Ovary (tissue), 9 donors: ENCODE measurements around the gene C2CD4A. TPM values are rescaled to one million over a fixed set of nuclear protein-coding genes. Genes with fewer than 3 reads are reported as not detected.

Source experiments
- DNase-seq, 5 donors: peaks; one replicate each; pipeline ENCODE4 v3.0.0-alpha.2; 2019 to 2020
- H3K27ac ChIP-seq, 2 donors: fragments of 200-600 bp; one replicate each; pipeline versions ENCODE4 v1.5.1 to v1.8.0; 2019 to 2022
- H3K27me3 ChIP-seq: fragments of 200-600 bp; one replicate; pipeline ENCODE4 v1.8.0; 2022
- H3K36me3 ChIP-seq: fragments of 200-600 bp; sonication (generic); one replicate; pipeline ENCODE4 v1.5.1; 2019
- H3K4me1 ChIP-seq: one replicate; pipeline ENCODE4 v1.8.1; 2013; ENCODE audit warnings: mild to moderate bottlenecking, moderate library complexity; ENCODE audit not compliant: insufficient read depth
- H3K4me3 ChIP-seq: fragments of 200-600 bp; sonication (generic); one replicate; pipeline ENCODE4 v1.5.1; 2017
- H3K9me3 ChIP-seq, 2 donors: fragments of 200-600 bp in 1 of 2; sonication (generic) in 1 of 2; one replicate each; pipeline versions ENCODE4 v1.5.1 to v1.8.1; 2013 to 2019; ENCODE audit warnings: mild to moderate bottlenecking in 1 of 2, moderate library complexity in 1 of 2
- EP300 ChIP-seq: sonication (generic); formaldehyde crosslinking; IDR thresholded peaks from one replicate; pipeline ENCODE4 v1.6.1; 2017; ENCODE audit warnings: antibody characterized with exemption
- POLR2A ChIP-seq: fragments of 450-650 bp; IDR thresholded peaks from one replicate; pipeline ENCODE4 v1.6.1; 2017; ENCODE audit warnings: antibody characterized with exemption, mild to moderate bottlenecking, moderate library complexity
- WGBS, 3 donors: extraction: QIAGEN DNeasy Blood & Tissue Kit in 1 of 3; methylation state at CpG; one replicate each; pipeline versions ENCODE4 v1.1.5 to v1.1.7; 2013 to 2017; 5-methylcytosine and 5-hydroxymethylcytosine counted together
- intact Hi-C, 4 donors: fragments of 100-400 bp; cut with DNase I; formaldehyde crosslinking; loops; one replicate each; pipeline versions ENCODE4 v1.11.0 to v1.15.1; 2022 to 2023
- polyA plus RNA-seq, 2 donors: library from polyadenylated mRNA; stranded (reverse); fragments of 200-250 nt in 1 of 2; fragments of 350-450 nt in 1 of 2; fragmentation: Illumina TruSeq in 1 of 2; extraction: RNeasy Lipid Tissue Mini Kit (QIAGEN cat#74804) in 1 of 2; gene quantifications; one replicate each; pipeline ENCODE4 v1.2.3, GENCODE V29; 2013 to 2014
- total RNA-seq, 7 donors: library from RNA; depleted of rRNA in 2 of 7; stranded (reverse); fragments of >200 nt in 2 of 7; fragmentation: NEBNext Ultra II Directional in 3 of 7; extraction: Animal tissue kit (Norgen Biotek cat#: 25700) in 3 of 7; gene quantifications; one replicate each; pipeline versions ENCODE4 v1.1.0 to v1.2.4, GENCODE V29; 2016 to 2023
- TF ChIP-seq, protein P1 (sequence below), 3 donors: fragments of 450-650 bp in 2 of 3; fragments of 200-600 bp in 1 of 3; IDR thresholded peaks; one replicate each; pipeline versions ENCODE4 v1.5.1 to v1.8.0; 2016 to 2022; ENCODE audit warnings: antibody characterized with exemption in 3 of 3, mild to moderate bottlenecking in 1 of 3
- donor health status: DM: no; HTN: no; CAD: no; lungs with moderate emphysema.
- donor health status: DM: no; HTN: no; CAD: no.
- donor health status: Bipolar disorder and iron deficiency.
- donor health status: DM: yes; HTN: yes; CAD: no.
- donor health status: DM: no; HTN: no; CAD: no.
- donor health status: DM: yes; HTN: yes; CAD: no.

C2CD4A gene
- total and polyA plus RNA-seq, 9 donors = 0.02 to 0.13 (median 0.12) TPM; not detected in 5

DNA sequence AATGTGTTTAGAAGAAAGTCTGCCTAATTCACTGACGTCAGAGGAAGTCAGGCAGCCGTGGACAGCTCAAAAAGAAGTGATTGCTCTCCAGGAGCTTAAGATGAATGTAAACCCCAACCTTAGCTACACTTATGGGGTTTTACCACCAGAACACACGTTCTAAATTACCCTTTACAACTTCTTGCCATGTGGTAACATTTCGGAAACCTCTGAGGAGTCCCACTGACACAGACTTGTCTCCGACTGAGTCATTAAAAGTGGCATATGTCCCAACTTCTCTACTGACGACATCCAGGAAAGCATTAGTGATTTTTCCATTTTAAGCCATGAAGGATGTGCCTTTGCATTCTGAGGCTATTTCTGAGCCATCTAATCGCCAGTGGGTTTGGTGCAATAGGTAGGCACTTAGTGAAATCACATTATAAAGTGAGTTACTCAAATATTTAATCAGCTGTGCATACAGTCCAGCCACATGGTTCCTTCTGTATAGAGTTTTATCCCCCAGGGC lies 32.4 kb downstream of the C2CD4A start:
- Histone ChIP-seq H3K27ac (no peak overlapping the region), H3K36me3 (no peaks in the 10 kb centered on the region), H3K9me3 (no peaks in the 10 kb centered on the region), H3K27me3 (no peaks in the 10 kb centered on the region), H3K4me3 (no peak overlapping the region), H3K4me1 (no peaks in the 10 kb centered on the region)
- DNase-seq = no peak
- TF ChIP-seq EP300 = no peak
- TF ChIP-seq, protein P1, sequence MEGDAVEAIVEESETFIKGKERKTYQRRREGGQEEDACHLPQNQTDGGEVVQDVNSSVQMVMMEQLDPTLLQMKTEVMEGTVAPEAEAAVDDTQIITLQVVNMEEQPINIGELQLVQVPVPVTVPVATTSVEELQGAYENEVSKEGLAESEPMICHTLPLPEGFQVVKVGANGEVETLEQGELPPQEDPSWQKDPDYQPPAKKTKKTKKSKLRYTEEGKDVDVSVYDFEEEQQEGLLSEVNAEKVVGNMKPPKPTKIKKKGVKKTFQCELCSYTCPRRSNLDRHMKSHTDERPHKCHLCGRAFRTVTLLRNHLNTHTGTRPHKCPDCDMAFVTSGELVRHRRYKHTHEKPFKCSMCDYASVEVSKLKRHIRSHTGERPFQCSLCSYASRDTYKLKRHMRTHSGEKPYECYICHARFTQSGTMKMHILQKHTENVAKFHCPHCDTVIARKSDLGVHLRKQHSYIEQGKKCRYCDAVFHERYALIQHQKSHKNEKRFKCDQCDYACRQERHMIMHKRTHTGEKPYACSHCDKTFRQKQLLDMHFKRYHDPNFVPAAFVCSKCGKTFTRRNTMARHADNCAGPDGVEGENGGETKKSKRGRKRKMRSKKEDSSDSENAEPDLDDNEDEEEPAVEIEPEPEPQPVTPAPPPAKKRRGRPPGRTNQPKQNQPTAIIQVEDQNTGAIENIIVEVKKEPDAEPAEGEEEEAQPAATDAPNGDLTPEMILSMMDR (IDR thresholded peaks at IDR 0.05) = no peak
- TF ChIP-seq POLR2A = no peak
- intact Hi-C loops = no loop called here
- WGBS, 3 donors = 13 to 43% (median 41%) methylated on average over 7 of the region's 7 CpGs

DNA sequence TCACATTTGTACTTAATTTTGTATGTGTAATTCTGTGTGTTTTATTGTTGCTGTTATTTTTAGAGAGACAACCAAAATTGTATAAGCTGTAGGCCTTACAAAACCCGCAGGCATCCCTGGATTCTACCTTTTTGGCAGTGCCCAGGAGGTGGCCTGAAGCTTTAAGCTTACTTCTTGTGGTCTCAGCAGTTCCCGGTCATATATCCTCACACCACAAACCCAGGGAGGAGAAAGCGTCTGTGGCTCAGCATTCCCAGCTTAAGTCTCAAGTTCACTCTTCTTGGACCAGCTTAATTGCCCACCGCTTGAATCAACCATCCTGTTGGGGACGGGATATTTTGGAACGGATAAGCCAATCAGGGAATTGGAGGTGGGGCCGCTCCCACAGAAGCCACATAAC lies 36.7 kb downstream of the C2CD4A start:
- intact Hi-C loops = no loop called here
- no peak overlapping the region for H3K27ac ChIP-seq
- DNase-seq = no peak
- TF ChIP-seq EP300 (no peak), POLR2A (no peak)
- TF ChIP-seq, protein P1 (IDR thresholded peaks at IDR 0.05) = no peak
- 85 to 91% (median 86%) methylated on average over 7 of the region's 7 CpGs for WGBS, 3 donors
- no peaks in the 10 kb centered on the region for H3K36me3 ChIP-seq
- H3K27me3 ChIP-seq = no peaks in the 10 kb centered on the region
- no peaks in the 10 kb centered on the region for H3K4me1 ChIP-seq
- no peak overlapping the region for H3K4me3 ChIP-seq
- H3K9me3 ChIP-seq = no peaks in the 10 kb centered on the region

DNA sequence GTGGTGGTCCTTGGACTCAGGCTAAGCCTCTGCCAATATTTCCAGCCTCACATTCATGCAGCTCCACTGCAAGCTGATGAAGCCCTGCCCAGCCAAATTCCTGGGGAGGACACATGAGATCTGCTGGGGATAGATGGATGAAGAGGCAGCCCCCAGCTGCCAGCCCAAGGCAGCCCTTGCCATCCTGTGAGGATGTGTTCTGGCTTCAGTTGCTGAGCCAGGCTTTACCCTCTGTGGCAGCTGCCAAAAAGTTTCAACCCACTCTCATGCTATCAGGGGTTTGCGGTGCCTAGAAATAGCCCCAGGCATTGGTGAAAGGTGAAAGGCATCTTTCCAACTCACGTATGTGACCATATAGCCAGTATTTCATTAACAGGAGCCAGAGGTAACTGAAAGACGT lies 37.6 kb downstream of the C2CD4A start:
- Histone ChIP-seq H3K9me3 (no peaks in the 10 kb centered on the region), H3K4me1 (no peaks in the 10 kb centered on the region), H3K36me3 (no peaks in the 10 kb centered on the region), H3K27ac (no peak overlapping the region), H3K4me3 (no peak overlapping the region), H3K27me3 (no peaks in the 10 kb centered on the region)
- intact Hi-C loops = no loop called here
- TF ChIP-seq, protein P1 (IDR thresholded peaks at IDR 0.05) = no peak
- no peak for TF ChIP-seq POLR2A
- no peak for TF ChIP-seq EP300
- 55 to 89% (median 75%) methylated on average over 3 of the region's 3 CpGs for WGBS, 3 donors
- DNase-seq = no peak

DNA sequence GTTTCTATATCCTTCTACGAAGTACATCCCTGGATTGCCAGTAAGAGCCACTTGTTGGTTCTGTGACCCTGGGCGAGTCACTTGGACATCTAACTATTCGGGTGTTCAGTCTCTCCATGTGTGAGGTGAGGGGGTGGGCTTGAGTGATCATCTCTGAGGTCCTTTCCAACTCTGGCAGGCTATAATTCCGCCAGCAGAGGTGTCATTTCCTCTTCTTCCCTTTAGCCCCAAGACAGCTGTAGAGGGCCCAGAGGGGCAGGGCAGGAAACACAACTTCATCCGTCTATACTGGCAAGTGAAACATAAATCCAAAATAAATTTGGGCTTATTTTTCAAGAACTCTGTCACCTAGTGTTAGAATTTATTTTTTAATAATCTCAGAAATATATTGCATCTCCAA lies 38.1 kb downstream of the C2CD4A start:
- no peaks in the 10 kb centered on the region for H3K36me3 ChIP-seq
- no peak for DNase-seq
- H3K4me1 ChIP-seq = no peaks in the 10 kb centered on the region
- intact Hi-C loops = no loop called here
- H3K4me3 ChIP-seq = no peak overlapping the region
- H3K27me3 ChIP-seq = no peaks in the 10 kb centered on the region
- H3K27ac ChIP-seq = no peak overlapping the region
- TF ChIP-seq, protein P1 (IDR thresholded peaks at IDR 0.05) = no peak
- TF ChIP-seq POLR2A (no peak), EP300 (no peak)
- WGBS, 3 donors = 45 to 83% (median 77%) methylated on average over 5 of the region's 5 CpGs
- H3K9me3 ChIP-seq = no peaks in the 10 kb centered on the region
